ENCODE data around the gene GJA9.

DNA sequence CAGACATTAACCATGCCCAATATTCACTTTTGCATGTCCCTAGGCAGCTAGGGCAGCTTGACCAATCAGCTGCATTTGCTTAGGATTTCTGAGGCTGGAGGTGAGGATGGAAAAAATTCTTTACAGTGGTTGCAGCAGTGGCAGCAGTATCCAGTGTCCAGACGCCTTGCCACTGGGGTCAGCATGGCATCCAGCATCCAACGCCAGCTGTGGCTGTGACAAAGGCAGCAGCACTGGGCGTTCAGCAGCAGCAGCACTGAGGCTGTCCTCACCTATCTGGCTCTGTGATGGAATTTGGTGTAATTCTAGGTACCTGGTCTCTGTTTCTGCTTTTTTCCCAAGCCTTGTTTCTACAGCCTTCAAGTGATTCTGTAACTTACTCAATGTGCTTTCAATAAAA is 44.7 kb upstream of the GJA9 start:
- TF ChIP-seq CTCF (IDR thresholded peaks at IDR 0.05) = no peak
- TF ChIP-seq POLR2A (IDR thresholded peaks at IDR 0.05) = no peak
- TF ChIP-seq POLR2AphosphoS5 (IDR thresholded peaks at IDR 0.05; ENCODE audit: insufficient read depth in 1 of 2, low read depth in 1 of 2) = no peak
